Measurements from ENCODE around the gene ZBTB9.

ZBTB9 gene

GRCh38 chr6:33505548-33506370 is 51.4 kb downstream of the ZBTB9 start:
- TF ChIP-seq Cebpa-rat (IDR thresholded peaks at IDR 0.05), result no peak
- peaks cover 24% of the 10 kb centered on the region for H3K9me3 ChIP-seq
- H3K36me3 ChIP-seq, result no peaks in the 10 kb centered on the region
- no peaks in the 10 kb centered on the region for H4K20me1 ChIP-seq
- H3K9ac ChIP-seq, result no peak overlapping the region
- peaks cover 13% of the 10 kb centered on the region for H3K4me1 ChIP-seq
- no peak overlapping the region for H3K4me2 ChIP-seq
- no peak overlapping the region for H3K4me3 ChIP-seq
- H3K27me3 ChIP-seq, result 0 out of 2 replicates have a peak, but pooled peaks cover 3% of the 10 kb centered on the region
- no peak overlapping the region for H3K27ac ChIP-seq
